ENCODE measurements around the gene CABP2.
A peak's percentile ranks its signal among the peaks of the same experiment; 100 is the strongest.

The CABP2 gene

GRCh38 chr11:67501854-67502253 is 21.4 kb downstream of the CABP2 start:
- TF ChIP-seq EP300 (IDR thresholded peaks at IDR 0.05; ENCODE audit: borderline replicate concordance), result no peak
- TF ChIP-seq CREB1 (IDR thresholded peaks at IDR 0.05; ENCODE audit: low read depth), result no peak
- TF ChIP-seq REST (IDR thresholded peaks at IDR 0.05; ENCODE audit: low read depth), result no peak
- no peak for TF ChIP-seq RAD21 (IDR thresholded peaks at IDR 0.05; ENCODE audit: low read depth)
- TF ChIP-seq YY1 (IDR thresholded peaks at IDR 0.05; ENCODE audit: low read depth), result no peak
- no peak for TF ChIP-seq FOXM1 (IDR thresholded peaks at IDR 0.05; ENCODE audit: borderline replicate concordance, low read depth)
- no peak for TF ChIP-seq ZBTB7A (IDR thresholded peaks at IDR 0.05; ENCODE audit: low read depth)
- no peak for TF ChIP-seq USF1 (IDR thresholded peaks at IDR 0.05)
- no peak for TF ChIP-seq CEBPB (IDR thresholded peaks at IDR 0.05)
- no peak for TF ChIP-seq TCF12 (IDR thresholded peaks at IDR 0.05; ENCODE audit: low read depth)
- no peak for TF ChIP-seq NFIC (IDR thresholded peaks at IDR 0.05)
- no peak for TF ChIP-seq TEAD4 (IDR thresholded peaks at IDR 0.05)
- no peak for TF ChIP-seq TAF1 (IDR thresholded peaks at IDR 0.05; ENCODE audit: low read depth)
- TF ChIP-seq EGR1 (IDR thresholded peaks at IDR 0.05), result no peak
- TF ChIP-seq MAX (IDR thresholded peaks at IDR 0.05), result no peak

- TF ChIP-seq NFIC (IDR thresholded peaks at IDR 0.05) (peak; percentile 35; the same call in 1 of the 2 replicates), CEBPB (IDR thresholded peaks at IDR 0.05) (peak; percentile 74), USF1 (IDR thresholded peaks at IDR 0.05) (no peak)
These were observed 22.2 kb downstream of the CABP2 start for GRCh38 chr11:67500831-67501715.

- TF ChIP-seq RAD21 (IDR thresholded peaks at IDR 0.05; ENCODE audit: low read depth) (no peak), FOXM1 (IDR thresholded peaks at IDR 0.05; ENCODE audit: borderline replicate concordance, low read depth) (no peak), TEAD4 (IDR thresholded peaks at IDR 0.05) (no peak), CREB1 (IDR thresholded peaks at IDR 0.05; ENCODE audit: low read depth) (no peak), MAX (IDR thresholded peaks at IDR 0.05) (no peak), NFIC (IDR thresholded peaks at IDR 0.05) (no peak), EP300 (IDR thresholded peaks at IDR 0.05; ENCODE audit: borderline replicate concordance) (no peak), TCF12 (IDR thresholded peaks at IDR 0.05; ENCODE audit: low read depth) (no peak), CEBPB (IDR thresholded peaks at IDR 0.05) (no peak), EGR1 (IDR thresholded peaks at IDR 0.05) (no peak), TAF1 (IDR thresholded peaks at IDR 0.05; ENCODE audit: low read depth) (no peak), USF1 (IDR thresholded peaks at IDR 0.05) (no peak), ZBTB7A (IDR thresholded peaks at IDR 0.05; ENCODE audit: low read depth) (no peak), REST (IDR thresholded peaks at IDR 0.05; ENCODE audit: low read depth) (no peak), YY1 (IDR thresholded peaks at IDR 0.05; ENCODE audit: low read depth) (no peak)
These were observed 22.8 kb downstream of the CABP2 start for GRCh38 chr11:67500484-67500821.

GRCh38 chr11:67499808-67500483 is 23.3 kb downstream of the CABP2 start:
- no peak for TF ChIP-seq REST (IDR thresholded peaks at IDR 0.05; ENCODE audit: low read depth)
- no peak for TF ChIP-seq MAX (IDR thresholded peaks at IDR 0.05)
- no peak for TF ChIP-seq CEBPB (IDR thresholded peaks at IDR 0.05)
- TF ChIP-seq FOXM1 (IDR thresholded peaks at IDR 0.05; ENCODE audit: borderline replicate concordance, low read depth), result no peak
- no peak for TF ChIP-seq USF1 (IDR thresholded peaks at IDR 0.05)
- no peak for TF ChIP-seq RAD21 (IDR thresholded peaks at IDR 0.05; ENCODE audit: low read depth)
- TF ChIP-seq TAF1 (IDR thresholded peaks at IDR 0.05; ENCODE audit: low read depth), result no peak
- no peak for TF ChIP-seq TCF12 (IDR thresholded peaks at IDR 0.05; ENCODE audit: low read depth)
- no peak for TF ChIP-seq NFIC (IDR thresholded peaks at IDR 0.05)
- TF ChIP-seq TEAD4 (IDR thresholded peaks at IDR 0.05), result no peak
- TF ChIP-seq EGR1 (IDR thresholded peaks at IDR 0.05), result no peak
- no peak for TF ChIP-seq CREB1 (IDR thresholded peaks at IDR 0.05; ENCODE audit: low read depth)
- TF ChIP-seq YY1 (IDR thresholded peaks at IDR 0.05; ENCODE audit: low read depth), result no peak
- no peak for TF ChIP-seq EP300 (IDR thresholded peaks at IDR 0.05; ENCODE audit: borderline replicate concordance)
- TF ChIP-seq ZBTB7A (IDR thresholded peaks at IDR 0.05; ENCODE audit: low read depth), result no peak
